ENCODE results near the gene MTCL1. TPM values are rescaled to one million over a fixed set of nuclear protein-coding genes. Genes with fewer than 3 reads are reported as not detected.
A peak's percentile ranks its signal among the peaks of the same experiment; 100 is the strongest.

Gene MTCL1
- total RNA-seq, 4 donors from 2014 or later = 12.3 to 35.9 (median 26.1) TPM

- in situ Hi-C loops (cut with MboI; ENCODE audit: low pct_ligation_motif_present in 1 of 4, low pct_unique_long_range_greater_than_20kb in 1 of 4, low sequenced_read_pairs in 3 of 4) = no loop called here
- TF ChIP-seq POLR2AphosphoS5 (IDR thresholded peaks at IDR 0.05) (no peak), CTCF (IDR thresholded peaks at IDR 0.05) (no peak), POLR2A (IDR thresholded peaks at IDR 0.05) (no peak), EP300 (IDR thresholded peaks at IDR 0.05; ENCODE audit: low read depth) (no peak)
- DNase-seq = no peak
- no peaks in the 10 kb centered on the region for H3K36me3 ChIP-seq
- H3K27me3 ChIP-seq = peaks cover 6% of the 10 kb centered on the region
- intact Hi-C loops (cut with DNase I; ENCODE audit: low total_unique reads) = loop anchor here (10.0 kb wide), 1 partner anchor 71 kb away; the partner anchor contains the start of gene MTCL1
- H3K4me1 ChIP-seq = peaks cover 0 to 14% (median 0%) of the 10 kb centered on the region in 4 donors
- no peak overlapping the region for H3K4me3 ChIP-seq
- H3K9me3 ChIP-seq = no peaks in the 10 kb centered on the region
- 83 to 92% methylated on average over 1 to 10 of the region's 10 CpGs for WGBS, 2 donors (ENCODE audit: low coverage in 1 of 2)
- H3K27ac ChIP-seq = peak overlapping the region; percentile 40 to 77 (median 69)
Measured at GRCh38 chr18:8776013-8776943, 70.9 kb downstream of the MTCL1 start.

- Histone ChIP-seq H3K4me1 (peaks cover 0 to 14% (median 0%) of the 10 kb centered on the region in 4 donors), H3K36me3 (no peaks in the 10 kb centered on the region), H3K9me3 (no peaks in the 10 kb centered on the region), H3K4me3 (no peak overlapping the region), H3K27me3 (peaks cover 6% of the 10 kb centered on the region), H3K27ac (no peak overlapping the region)
- TF ChIP-seq EP300 (IDR thresholded peaks at IDR 0.05; ENCODE audit: low read depth) (no peak), CTCF (IDR thresholded peaks at IDR 0.05) (no peak), POLR2AphosphoS5 (IDR thresholded peaks at IDR 0.05) (no peak), POLR2A (IDR thresholded peaks at IDR 0.05) (no peak)
- no peak for DNase-seq
- in situ Hi-C loops (cut with MboI; ENCODE audit: low pct_ligation_motif_present in 1 of 4, low pct_unique_long_range_greater_than_20kb in 1 of 4, low sequenced_read_pairs in 3 of 4) = no loop called here
- 57 to 67% methylated on average over 3 of the region's 3 CpGs for WGBS, 2 donors (ENCODE audit: low coverage in 1 of 2)
- intact Hi-C loops (cut with DNase I; ENCODE audit: low total_unique reads) = loop anchor here (10.0 kb wide), 1 partner anchor 73 kb away; the partner anchor contains the start of gene MTCL1
Measured at GRCh38 chr18:8777846-8778245, 72.5 kb downstream of the MTCL1 start.

- no peak for DNase-seq
- Histone ChIP-seq H3K4me3 (no peak overlapping the region), H3K36me3 (no peaks in the 10 kb centered on the region), H3K4me1 (peaks cover 0 to 13% (median 0%) of the 10 kb centered on the region in 4 donors), H3K27me3 (peaks cover 6% of the 10 kb centered on the region), H3K9me3 (no peaks in the 10 kb centered on the region), H3K27ac (no peak overlapping the region)
- 60 to 73% methylated on average over 1 to 3 of the region's 3 CpGs for WGBS, 2 donors (ENCODE audit: low coverage in 1 of 2)
- intact Hi-C loops (cut with DNase I; ENCODE audit: low total_unique reads) (loop anchor here (10.0 kb wide), 1 partner anchor 74 kb away; the partner anchor contains the start of gene MTCL1), in situ Hi-C loops (cut with MboI; ENCODE audit: low pct_ligation_motif_present in 1 of 4, low pct_unique_long_range_greater_than_20kb in 1 of 4, low sequenced_read_pairs in 3 of 4) (no loop called here)
- TF ChIP-seq POLR2AphosphoS5 (IDR thresholded peaks at IDR 0.05) (no peak), EP300 (IDR thresholded peaks at IDR 0.05; ENCODE audit: low read depth) (no peak), CTCF (IDR thresholded peaks at IDR 0.05) (no peak), POLR2A (IDR thresholded peaks at IDR 0.05) (no peak)
Measured at GRCh38 chr18:8778386-8778785, 73.0 kb downstream of the MTCL1 start.

- TF ChIP-seq EP300 (IDR thresholded peaks at IDR 0.05; ENCODE audit: low read depth) (no peak), POLR2A (IDR thresholded peaks at IDR 0.05) (no peak), CTCF (IDR thresholded peaks at IDR 0.05) (no peak), POLR2AphosphoS5 (IDR thresholded peaks at IDR 0.05) (no peak)
- no peaks in the 10 kb centered on the region for H3K36me3 ChIP-seq
- no peak overlapping the region for H3K4me3 ChIP-seq
- H3K27me3 ChIP-seq = peaks cover 6% of the 10 kb centered on the region
- peaks cover 0 to 9% (median 0%) of the 10 kb centered on the region in 4 donors for H3K4me1 ChIP-seq
- in situ Hi-C loops (cut with MboI; ENCODE audit: low pct_ligation_motif_present in 1 of 4, low pct_unique_long_range_greater_than_20kb in 1 of 4, low sequenced_read_pairs in 3 of 4) = no loop called here
- H3K9me3 ChIP-seq = no peaks in the 10 kb centered on the region
- H3K27ac ChIP-seq = no peak overlapping the region
- intact Hi-C loops (cut with DNase I; ENCODE audit: low total_unique reads) = loop anchor here (10.0 kb wide), 1 partner anchor 74 kb away; the partner anchor contains the start of gene MTCL1
- 95% methylated on average over 14 of the region's 16 CpGs; no CpG with 5 or more reads in 1 of the 2 donors for WGBS, 2 donors (ENCODE audit: low coverage in 1 of 2)
- no peak for DNase-seq
Measured at GRCh38 chr18:8778824-8779223, 73.5 kb downstream of the MTCL1 start.
